GM12878 (cell line): Measurements from ENCODE around the gene CLCNKA. TPM values are rescaled to one million over a fixed set of nuclear protein-coding genes. Genes with fewer than 3 reads are reported as not detected.

Source experiments
- ATAC-seq: fragments of 200-7000 bp; cut with Tn5 transposase; 3 replicates; pipeline ENCODE4 v1.9.1; 2020; ENCODE audit warnings: mild to moderate bottlenecking, moderate library complexity
- BruUV-seq: library from RNA; stranded (reverse); fragments of 400-500 nt; replicated peaks from 2 replicates; lab custom pipeline; 2021; lab: Mats Ljungman, UMichigan
- CTCF ChIA-PET: fragments of 300-600 bp; sonication (Branson Sonifier 250); formaldehyde crosslinking; extraction: SDS; loops from one replicate; lab custom pipeline; 2021; ENCODE audit warnings: inconsistent platforms; lab: Yijun Ruan, JAX
- POLR2A ChIA-PET: fragments of 350-600 bp; formaldehyde crosslinking; extraction: SDS; loops from one replicate; lab custom pipeline; 2021; ENCODE audit warnings: inconsistent platforms; lab: Charles Lee
- RAD21 ChIA-PET: fragments of 300-600 bp; sonication (Branson Sonifier 250); formaldehyde crosslinking; loops from one replicate; lab custom pipeline; 2023; ENCODE audit warnings: antibody characterized with exemption; ENCODE audit not compliant: unreplicated experiment; lab: Charles Lee
- SMC1A ChIA-PET: fragments of 300-600 bp; sonication (Branson Sonifier 250); formaldehyde crosslinking; loops from one replicate; lab custom pipeline; 2023; ENCODE audit not compliant: unreplicated experiment, uncharacterized antibody; lab: Charles Lee
- DNase-seq: peaks from one replicate; pipeline ENCODE4 v3.0.0-alpha.2; 2011; ENCODE audit warnings: low read depth, low spot score
- FAIRE-seq: peaks from 3 replicates; lab custom pipeline; 2011; peaks lifted over from hg19 to GRCh38; lab: Jason Lieb, UNC
- H2AFZ ChIP-seq: 2 replicates; pipeline ENCODE4 v1.6.0; 2011; ENCODE audit warnings: low read depth, low read length, control low read depth; ENCODE audit not compliant: control insufficient read depth
- H3K27ac ChIP-seq: 2 replicates; pipeline ENCODE4 v1.5.1; 2011; ENCODE audit warnings: control low read depth; ENCODE audit not compliant: control insufficient read depth, insufficient read depth
- H3K27me3 ChIP-seq, 2 experiments: replicated peaks in 1 of 2; 2 replicates each; pipeline versions ENCODE4 v1.6.0 to v1.6.1; 2011; ENCODE audit warnings: low read length in 1 of 2; ENCODE audit not compliant: control insufficient read depth in 2 of 2, insufficient read depth in 2 of 2
- H3K36me3 ChIP-seq, 2 experiments: 2 replicates each; pipeline ENCODE4 v1.5.1; 2011; ENCODE audit warnings: low read length in 1 of 2; ENCODE audit not compliant: control insufficient read depth in 2 of 2, insufficient read depth in 2 of 2
- H3K4me1 ChIP-seq: 2 replicates; pipeline ENCODE4 v1.6.1; 2011; ENCODE audit warnings: mild to moderate bottlenecking, low read length, moderate library complexity, mixed read lengths; ENCODE audit not compliant: control insufficient read depth, insufficient read depth
- H3K4me2 ChIP-seq: 2 replicates; pipeline ENCODE4 v1.6.0; 2011; ENCODE audit warnings: control low read depth; ENCODE audit not compliant: control insufficient read depth, insufficient read depth
- H3K4me3 ChIP-seq: fragments of 200-600 bp; sonication (generic); 2 replicates; pipeline ENCODE4 v1.5.1; 2016
- H3K79me2 ChIP-seq: 2 replicates; pipeline ENCODE4 v1.6.0; 2011; ENCODE audit warnings: low read length; ENCODE audit not compliant: control insufficient read depth, insufficient read depth
- H3K9ac ChIP-seq: 2 replicates; pipeline ENCODE4 v1.8.0; 2011; ENCODE audit warnings: low read length, control low read depth, mixed read lengths; ENCODE audit not compliant: control insufficient read depth, insufficient read depth
- H3K9me3 ChIP-seq: replicated peaks from 3 replicates; pipeline ENCODE4 v1.5.1; 2011; ENCODE audit warnings: mild to moderate bottlenecking, low read length; ENCODE audit not compliant: control insufficient read depth, insufficient read depth
- H4K20me1 ChIP-seq: 2 replicates; pipeline ENCODE4 v1.6.0; 2011; ENCODE audit not compliant: control insufficient read depth, insufficient read depth
- CHD1 ChIP-seq: IDR thresholded peaks from 2 replicates; pipeline ENCODE4 v1.6.1; 2012; ENCODE audit warnings: low read depth, low read length, improper control_type of control experiment
- CHD4 ChIP-seq: fragments of 200-600 bp; sonication (generic); IDR thresholded peaks from 2 replicates; pipeline ENCODE4 v1.6.1; 2016; ENCODE audit warnings: mild to moderate bottlenecking
- E4F1 ChIP-seq: fragments of 450-650 bp; IDR thresholded peaks from 2 replicates; pipeline ENCODE4 v1.6.1; 2018; ENCODE audit warnings: borderline replicate concordance, mild to moderate bottlenecking; ENCODE audit not compliant: partially characterized antibody
- IKZF1 ChIP-seq: fragments of 450-650 bp; conservative IDR thresholded peaks from 2 replicates; pipeline ENCODE4 v1.6.1; 2017; ENCODE audit warnings: antibody characterized with exemption, mild to moderate bottlenecking
- MAX ChIP-seq: IDR thresholded peaks from 2 replicates; pipeline ENCODE4 v1.6.1; 2012; ENCODE audit warnings: low read depth, low read length, improper control_type of control experiment
- MEF2A ChIP-seq: IDR thresholded peaks from 2 replicates; pipeline ENCODE4 v1.6.1; 2011; ENCODE audit warnings: low read depth, mild to moderate bottlenecking, low read length, moderate library complexity; ENCODE audit not compliant: insufficient read depth
- NR2F1 ChIP-seq: fragments of 450-650 bp; conservative IDR thresholded peaks from 2 replicates; pipeline ENCODE4 v1.6.1; 2017; ENCODE audit warnings: mild to moderate bottlenecking
- RAD51 ChIP-seq: fragments of 450-650 bp; IDR thresholded peaks from 2 replicates; pipeline ENCODE4 v1.6.1; 2016; ENCODE audit warnings: moderate library complexity, mild to moderate bottlenecking, inconsistent platforms
- SREBF1 ChIP-seq: IDR thresholded peaks from 2 replicates; pipeline ENCODE4 v1.6.1; 2012; ENCODE audit warnings: mild to moderate bottlenecking, low read length
- TBL1XR1 ChIP-seq: IDR thresholded peaks from 2 replicates; pipeline ENCODE4 v1.6.1; 2012; ENCODE audit warnings: low read depth, low read length, improper control_type of control experiment
- ZNF687 ChIP-seq: fragments of 450-650 bp; IDR thresholded peaks from 2 replicates; pipeline ENCODE4 v1.6.1; 2017; ENCODE audit warnings: mild to moderate bottlenecking, moderate library complexity
- WGBS: methylation state at CpG from one replicate; pipeline ENCODE4 v1.1.6; 2016; ENCODE audit warnings: low lambda C conversion rate; ENCODE audit not compliant: insufficient replicate concordance, insufficient coverage; ENCODE audit errors: missing lambda C conversion rate; 5-methylcytosine and 5-hydroxymethylcytosine counted together
- in situ Hi-C: fragments of 300-500 bp; cut with MboI; formaldehyde crosslinking; loops from 9 replicates; pipeline ENCODE4 v1.14.3; 2018; ENCODE audit warnings: mixed read lengths
- intact Hi-C: fragments of 100-400 bp; cut with micrococcal nuclease; formaldehyde crosslinking; loops from one replicate; pipeline ENCODE4 v1.14.2; 2022; ENCODE audit not compliant: unreplicated experiment
- polyA plus RNA-seq, 11 experiments: library from polyadenylated mRNA; depleted of rRNA in 4 of 11; unstranded in 6 of 11; stranded (reverse) in 5 of 11; fragments of >200 nt; fragmentation: Nextera tagmentation in 4 of 11; fragmentation: Illumina TruSeq in 1 of 11; extraction: Ambion mirVana in 4 of 11; extraction: Trizol in 1 of 11; gene quantifications; 1 replicate in 1 of 11; 2 replicates in 10 of 11; pipeline versions ENCODE4 v1.2.1 to v1.2.3, GENCODE V29; 2011 to 2016; ENCODE audit warnings: inconsistent platforms in 2 of 11, missing spikeins in 2 of 11, low read depth in 1 of 11
- total RNA-seq, 4 experiments: library from RNA; depleted of rRNA in 3 of 4; stranded (reverse); fragments of >200 nt in 3 of 4; fragmentation: Illumina TruSeq in 1 of 4; extraction: Trizol in 1 of 4; gene quantifications; 2 replicates each; pipeline versions ENCODE4 v1.2.1 to v1.2.3, GENCODE V29; 2013 to 2021

Gene CLCNKA
- total and polyA plus RNA-seq, 10 of the 15 experiments (the other 5 are each of a cell fraction or from before 2014, with no cell fraction given): 0.02 to 0.15 (median 0.08) TPM; not detected in 6

DNA sequence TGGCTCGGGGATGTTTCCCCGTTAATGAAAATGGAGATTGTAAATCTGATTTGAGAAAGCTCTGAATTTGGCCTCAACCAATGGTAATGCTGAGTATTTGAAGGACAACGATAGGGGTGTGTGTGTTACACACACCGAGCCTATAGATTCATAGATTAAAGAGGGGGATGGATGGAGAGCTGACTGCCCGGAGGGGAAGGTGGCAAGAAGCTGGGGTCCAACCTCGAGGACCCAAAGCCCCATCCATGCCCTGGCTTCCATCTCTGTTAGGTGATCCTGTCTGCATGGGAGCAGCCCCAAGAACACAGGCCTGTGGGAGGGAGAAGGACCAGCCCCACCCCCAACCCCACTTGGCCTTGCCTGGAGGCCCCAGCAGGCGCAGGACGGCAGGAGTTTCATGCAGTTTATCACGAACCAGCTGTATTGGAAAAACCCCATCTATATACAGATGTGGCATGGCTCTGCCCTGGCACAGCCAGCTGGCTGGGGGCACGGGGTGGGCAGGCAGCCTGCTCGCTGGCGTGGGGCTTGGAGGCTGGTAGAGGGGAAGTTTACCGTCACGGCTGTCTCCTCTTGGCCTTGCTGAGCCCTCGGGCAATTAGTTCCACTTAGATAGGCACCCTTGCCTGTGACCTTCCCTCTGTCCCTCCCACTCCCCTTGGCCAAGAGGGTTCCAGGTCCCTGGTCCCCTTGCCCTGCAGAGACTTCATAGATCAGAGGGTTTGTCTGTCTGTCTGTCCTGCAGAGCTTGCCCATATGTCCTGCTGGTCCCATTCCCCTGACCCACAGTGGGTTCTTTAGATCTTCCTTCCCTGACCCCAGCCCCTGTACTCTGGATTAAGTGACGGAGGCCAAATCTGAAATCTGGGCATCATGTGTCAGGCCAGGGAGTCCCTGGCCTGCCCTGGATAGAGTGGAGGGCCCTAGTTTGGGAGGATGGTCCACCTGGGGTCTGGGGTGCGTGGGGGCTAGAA lies 7.0 kb upstream of the CLCNKA start:
- no peaks in the 10 kb centered on the region for H3K79me2 ChIP-seq
- FAIRE-seq: no peak
- H3K36me3 ChIP-seq: no peaks in the 10 kb centered on the region
- no peak overlapping the region for H3K4me2 ChIP-seq
- H4K20me1 ChIP-seq: no peaks in the 10 kb centered on the region
- no peak overlapping the region for H3K4me3 ChIP-seq
- ChIA-PET SMC1A (no interaction called here), RAD21 (interaction anchor here (0.8 to 1.3 kb wide), 4 partner anchors 11 to 180 kb away, joined by 3 to 4 read pairs (median 3); no protein-coding TSS in a partner anchor), POLR2A (interaction anchor here (0.5 kb wide), 2 partner anchors 263 to 423 kb away, joined by 3 read pairs; no protein-coding TSS in a partner anchor), CTCF (interaction anchor here (1.3 to 1.9 kb wide), 3 partner anchors 40 to 200 kb away, joined by 3 to 5 read pairs (median 4); no protein-coding TSS in a partner anchor)
- no peaks in the 10 kb centered on the region for H3K9me3 ChIP-seq
- no peak for DNase-seq
- peaks cover 33% of the 10 kb centered on the region for H3K4me1 ChIP-seq
- no TSS peak for BruUV-seq
- intact Hi-C loops (no loop called here), in situ Hi-C loops (no loop called here)
- H3K27ac ChIP-seq: no peak overlapping the region
- WGBS: 23% methylated on average over 16 of the region's 17 CpGs
- no peaks in the 10 kb centered on the region for H3K27me3 ChIP-seq
- TF ChIP-seq NR2F1 (peak; percentile 39; the same call in 1 of the 2 replicates), E4F1 (no peak), MEF2A (0 out of 2 replicates have a peak, but pooled peaks have one; percentile 5), MAX (0 out of 2 replicates have a peak, but pooled peaks have one; percentile 26), CHD1 (no peak), RAD51 (peak; percentile 25; the same call in 1 of the 2 replicates), CHD4 (no peak), TBL1XR1 (no peak), SREBF1 (no peak), ZNF687 (peak; percentile 78), IKZF1 (peak; percentile 11; the same call in 1 of the 2 replicates)
- peak overlapping the region; percentile 24 for H2AFZ ChIP-seq
- no peak overlapping the region for H3K9ac ChIP-seq
- ATAC-seq: peak; percentile 8
